HFFc6 (cell line): ENCODE measurements around the gene MFN2. TPM values are rescaled to one million over a fixed set of nuclear protein-coding genes. Genes with fewer than 3 reads are reported as not detected.
"Not testable (repeated sequence)": the region's sequence is repeated elsewhere in the genome, so short reads cannot be mapped to it uniquely, and the experiment has no call there.

Experiments
- DNase-seq: peaks from one replicate; pipeline ENCODE4 v3.0.0-alpha.2; 2018
- H3K27ac Mint-ChIP-seq: 2 replicates; pipeline ENCODE4 v1.8.0; 2020; ENCODE audit warnings: mild to moderate bottlenecking, mixed read lengths
- H3K27me3 Mint-ChIP-seq: 2 replicates; pipeline ENCODE4 v1.8.0; 2021; ENCODE audit warnings: mild to moderate bottlenecking, moderate library complexity, mixed read lengths; ENCODE audit not compliant: insufficient read depth
- H3K36me3 Mint-ChIP-seq: 2 replicates; pipeline ENCODE4 v1.8.0; 2021; ENCODE audit warnings: low read depth, mixed read lengths
- H3K4me1 Mint-ChIP-seq: 2 replicates; pipeline ENCODE4 v1.8.0; 2020; ENCODE audit warnings: low read depth, mixed read lengths
- H3K4me3 Mint-ChIP-seq: 2 replicates; pipeline ENCODE4 v1.8.0; 2020; ENCODE audit warnings: mild to moderate bottlenecking, moderate library complexity, mixed read lengths
- H3K9me3 Mint-ChIP-seq: 2 replicates; pipeline ENCODE4 v1.8.0; 2020; ENCODE audit warnings: mild to moderate bottlenecking, mixed read lengths
- total RNA-seq, 6 experiments: library from RNA; stranded (reverse); fragmentation: NEBNext Ultra II Directional; extraction: Animal tissue kit (Norgen Biotek cat#: 25700); gene quantifications; 2 replicates in 1 of 6; 3 replicates in 5 of 6; pipeline ENCODE4 v1.2.3, GENCODE V29; 2021
- TF ChIP-seq, protein P1 (sequence below): fragments of 200-600 bp; sonication (generic); IDR thresholded peaks from 2 replicates; pipeline ENCODE4 v1.5.0; 2021; ENCODE audit warnings: antibody characterized with exemption, mild to moderate bottlenecking

The MFN2 gene
- total RNA-seq, 6 experiments from 2014 or later, result 92.8 to 112 (median 101) TPM

DNA sequence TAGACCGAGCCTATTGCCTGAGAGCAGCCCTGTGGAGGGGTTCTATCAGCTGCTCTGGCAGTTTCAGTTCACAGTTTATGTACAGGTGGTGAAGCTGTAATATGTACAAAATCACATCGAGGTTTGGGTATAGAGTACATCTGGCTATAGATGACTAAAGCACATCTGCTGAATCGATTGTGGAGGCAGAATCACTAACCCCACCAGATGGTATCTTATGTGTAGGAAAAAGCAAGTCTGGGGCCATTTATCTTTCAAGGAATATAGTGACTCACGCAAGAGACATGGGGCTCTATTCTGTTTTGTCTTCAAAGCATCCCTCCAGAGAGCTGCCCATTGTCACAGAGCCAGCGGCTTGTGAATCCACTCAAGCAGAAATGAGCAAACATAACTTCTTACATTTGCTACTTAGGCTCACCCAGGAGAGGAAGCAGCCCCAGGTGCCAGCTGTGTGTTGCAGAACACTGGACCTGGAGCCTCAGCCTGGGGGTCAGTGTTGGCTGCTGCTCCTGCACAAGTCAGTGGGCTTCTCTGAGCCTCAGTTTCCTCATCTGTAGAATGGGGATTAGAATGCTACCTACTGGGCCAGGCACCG is 60.3 kb downstream of the MFN2 start:
- Mint-ChIP-seq H3K27me3 (peaks cover 17% of the 10 kb centered on the region), H3K4me3 (no peak overlapping the region; the same call in 1 of the 2 replicates), H3K27ac (no peak overlapping the region), H3K36me3 (no peaks in the 10 kb centered on the region), H3K9me3 (no peaks in the 10 kb centered on the region), H3K4me1 (peaks cover 7% of the 10 kb centered on the region)
- TF ChIP-seq, protein P1, sequence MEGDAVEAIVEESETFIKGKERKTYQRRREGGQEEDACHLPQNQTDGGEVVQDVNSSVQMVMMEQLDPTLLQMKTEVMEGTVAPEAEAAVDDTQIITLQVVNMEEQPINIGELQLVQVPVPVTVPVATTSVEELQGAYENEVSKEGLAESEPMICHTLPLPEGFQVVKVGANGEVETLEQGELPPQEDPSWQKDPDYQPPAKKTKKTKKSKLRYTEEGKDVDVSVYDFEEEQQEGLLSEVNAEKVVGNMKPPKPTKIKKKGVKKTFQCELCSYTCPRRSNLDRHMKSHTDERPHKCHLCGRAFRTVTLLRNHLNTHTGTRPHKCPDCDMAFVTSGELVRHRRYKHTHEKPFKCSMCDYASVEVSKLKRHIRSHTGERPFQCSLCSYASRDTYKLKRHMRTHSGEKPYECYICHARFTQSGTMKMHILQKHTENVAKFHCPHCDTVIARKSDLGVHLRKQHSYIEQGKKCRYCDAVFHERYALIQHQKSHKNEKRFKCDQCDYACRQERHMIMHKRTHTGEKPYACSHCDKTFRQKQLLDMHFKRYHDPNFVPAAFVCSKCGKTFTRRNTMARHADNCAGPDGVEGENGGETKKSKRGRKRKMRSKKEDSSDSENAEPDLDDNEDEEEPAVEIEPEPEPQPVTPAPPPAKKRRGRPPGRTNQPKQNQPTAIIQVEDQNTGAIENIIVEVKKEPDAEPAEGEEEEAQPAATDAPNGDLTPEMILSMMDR, result no peak
- peak; percentile 68 for DNase-seq

DNA sequence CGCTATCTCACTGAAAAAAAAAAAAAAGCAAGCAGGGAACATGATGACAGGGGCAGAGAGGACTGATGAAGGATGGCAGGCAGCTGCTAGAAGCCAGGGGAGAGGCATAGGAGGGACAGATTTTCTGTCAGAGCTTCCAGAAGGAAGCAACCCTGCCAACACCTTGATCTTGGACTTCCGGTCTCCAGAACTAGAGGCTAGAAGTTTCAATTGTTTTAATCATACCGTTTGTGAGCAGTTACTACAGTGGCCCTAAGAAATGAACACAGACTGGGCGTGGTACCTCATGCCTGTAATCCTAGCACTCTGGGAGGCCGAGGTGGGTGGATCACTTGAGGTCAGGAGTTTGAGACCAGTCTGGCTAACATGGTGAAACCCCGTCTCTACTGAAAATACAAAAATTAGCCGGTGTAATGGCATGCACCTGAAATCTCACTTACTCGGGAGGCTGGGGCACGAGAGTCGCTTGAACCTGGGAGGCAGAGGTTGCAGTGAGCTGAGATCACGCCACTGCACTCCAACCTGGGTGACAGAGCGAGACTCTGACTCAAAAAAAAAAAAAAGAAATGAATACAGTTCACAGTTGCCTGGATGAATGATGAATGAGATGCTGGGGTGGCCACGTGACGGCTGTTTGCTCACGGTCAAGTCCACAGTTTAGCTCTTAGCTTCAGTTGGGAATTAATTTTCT is 64.1 kb downstream of the MFN2 start:
- not testable (repeated sequence) for DNase-seq, H3K4me3 Mint-ChIP-seq, H3K9me3 Mint-ChIP-seq, H3K27ac Mint-ChIP-seq, H3K36me3 Mint-ChIP-seq, H3K4me1 Mint-ChIP-seq
- H3K27me3 Mint-ChIP-seq, result peaks cover 16% of the 10 kb centered on the region

DNA sequence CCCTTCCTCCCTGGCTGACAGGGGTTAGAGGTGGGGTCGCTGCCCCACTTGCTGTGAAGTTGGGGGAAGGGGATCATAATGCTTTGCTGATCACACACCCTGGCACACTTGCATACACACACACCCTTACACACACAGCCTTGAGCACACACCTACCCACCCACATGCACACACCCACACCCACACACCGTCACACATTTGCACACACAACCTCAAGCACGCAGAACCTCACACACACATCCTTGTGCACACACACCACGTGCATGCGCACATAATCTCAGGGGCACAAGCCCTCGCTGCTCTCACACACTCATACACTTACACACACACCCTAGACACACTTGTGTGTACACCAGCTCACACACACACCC is 66.5 kb downstream of the MFN2 start:
- no peak overlapping the region for H3K4me3 Mint-ChIP-seq
- H3K36me3 Mint-ChIP-seq, result no peaks in the 10 kb centered on the region
- no peak for DNase-seq
- peaks cover 3% of the 10 kb centered on the region for H3K4me1 Mint-ChIP-seq
- H3K9me3 Mint-ChIP-seq, result no peaks in the 10 kb centered on the region
- peaks cover 16% of the 10 kb centered on the region for H3K27me3 Mint-ChIP-seq
- no peak overlapping the region for H3K27ac Mint-ChIP-seq
- TF ChIP-seq, protein P1, result no peak

DNA sequence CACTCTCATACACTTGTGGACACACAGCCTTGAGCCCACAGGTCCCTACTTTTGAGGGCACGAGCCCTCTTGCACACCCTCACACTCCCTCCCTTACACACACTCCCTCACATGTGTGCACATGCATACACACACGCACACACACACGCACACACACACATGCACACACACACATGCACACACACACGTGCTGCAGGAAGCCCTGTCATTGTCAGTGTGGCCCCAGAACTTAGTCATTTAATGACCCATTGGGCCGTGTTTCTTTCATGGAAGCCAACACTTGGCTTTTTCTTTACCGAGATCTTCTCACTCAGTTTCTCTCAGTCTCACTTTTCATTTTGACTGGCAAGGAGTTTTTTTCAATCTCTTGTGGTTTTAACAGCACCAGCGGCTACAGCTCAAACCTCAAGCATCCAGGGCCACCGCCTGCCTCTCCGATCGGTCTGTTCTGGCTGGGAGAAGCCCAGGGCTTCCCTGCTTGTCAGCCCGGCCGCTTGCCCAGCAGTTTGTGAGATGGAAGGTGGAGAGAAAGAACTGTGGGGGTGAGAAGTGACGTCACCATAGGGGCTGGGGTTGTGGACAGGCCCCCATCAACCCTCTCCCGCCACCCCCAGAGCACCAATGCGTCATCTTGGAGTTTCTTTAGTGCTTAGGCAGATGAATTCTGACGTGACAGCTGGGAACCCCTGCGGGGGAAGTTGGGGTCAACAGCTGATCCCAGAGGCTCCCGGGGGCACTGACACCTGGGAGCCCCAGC is 67.1 kb downstream of the MFN2 start:
- no peaks in the 10 kb centered on the region for H3K9me3 Mint-ChIP-seq
- H3K36me3 Mint-ChIP-seq, result no peaks in the 10 kb centered on the region
- no peak overlapping the region for H3K27ac Mint-ChIP-seq
- TF ChIP-seq, protein P1, result no peak
- peaks cover 9% of the 10 kb centered on the region for H3K4me1 Mint-ChIP-seq
- H3K27me3 Mint-ChIP-seq, result peaks cover 16% of the 10 kb centered on the region
- H3K4me3 Mint-ChIP-seq, result no peak overlapping the region
- DNase-seq, result no peak

DNA sequence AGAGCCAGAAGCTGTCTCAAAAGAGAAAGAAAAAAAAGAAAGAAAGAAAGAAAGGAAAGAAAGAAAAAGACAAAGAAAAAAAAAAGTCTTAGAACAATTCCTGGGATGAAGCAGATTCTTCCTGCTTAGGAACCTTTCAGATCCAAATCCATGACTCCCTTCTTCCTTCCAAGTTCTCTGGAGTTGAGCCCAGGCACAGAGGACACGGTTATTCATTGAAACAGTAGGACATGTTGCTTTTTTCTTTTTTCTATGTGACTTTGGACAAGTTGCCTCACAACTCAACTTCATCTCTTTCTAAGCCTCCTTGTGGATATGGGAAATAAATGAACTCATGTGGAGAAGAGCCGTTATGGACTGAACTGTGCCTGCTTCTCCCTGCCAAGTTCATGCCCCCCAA is 68.1 kb downstream of the MFN2 start:
- Mint-ChIP-seq H3K36me3 (no peaks in the 10 kb centered on the region), H3K4me3 (no peak overlapping the region), H3K27me3 (peaks cover 16% of the 10 kb centered on the region), H3K27ac (no peak overlapping the region), H3K4me1 (peaks cover 15% of the 10 kb centered on the region), H3K9me3 (no peaks in the 10 kb centered on the region)
- no peak for DNase-seq
- TF ChIP-seq, protein P1, result no peak

DNA sequence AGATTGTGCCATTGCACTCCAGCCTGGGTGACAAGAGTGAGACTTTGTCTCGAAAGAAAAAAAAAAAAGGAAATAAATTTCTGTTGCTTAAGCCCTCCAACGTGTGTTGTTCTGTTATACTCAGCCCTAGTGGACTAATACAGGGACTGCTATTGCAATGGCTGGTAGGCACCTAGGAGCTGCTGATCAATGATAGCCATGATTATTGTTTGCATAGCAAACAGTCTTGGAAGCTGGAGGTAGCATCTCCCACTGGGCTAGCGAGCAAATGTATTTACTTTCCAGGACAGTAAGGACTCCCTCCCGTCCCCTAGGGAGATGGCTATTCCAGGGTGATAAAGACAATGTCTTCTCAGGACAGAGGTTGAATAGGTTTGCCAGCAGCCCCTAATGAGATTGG is 69.4 kb downstream of the MFN2 start:
- Mint-ChIP-seq H3K27me3 (peaks cover 9% of the 10 kb centered on the region), H3K9me3 (no peaks in the 10 kb centered on the region), H3K27ac (no peak overlapping the region), H3K4me1 (peaks cover 15% of the 10 kb centered on the region), H3K36me3 (no peaks in the 10 kb centered on the region), H3K4me3 (no peak overlapping the region)
- DNase-seq, result no peak
- TF ChIP-seq, protein P1, result peak; percentile 21; the same call in 1 of the 2 replicates
